ENCODE results near the gene CCDC121.

DNA sequence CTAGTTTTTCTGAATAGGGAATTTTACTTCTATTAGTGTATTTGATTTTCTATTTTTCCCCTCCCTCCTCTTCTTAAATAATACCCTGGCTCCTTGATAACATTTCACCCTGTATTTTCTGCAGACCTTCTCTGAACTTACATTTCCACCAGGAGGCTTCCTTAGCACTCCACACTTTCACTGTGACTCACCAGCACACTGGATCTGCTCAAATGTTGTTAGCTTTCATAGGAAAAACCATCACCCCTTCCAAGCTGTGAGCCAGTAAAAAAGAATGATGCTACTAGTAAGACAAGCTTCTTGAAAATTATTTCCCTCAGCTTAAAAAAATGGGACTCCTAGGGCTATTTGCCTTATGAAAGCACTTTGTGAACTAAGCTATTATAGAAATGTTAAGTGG lies 18.5 kb upstream of the CCDC121 start:
- TF ChIP-seq, protein P1, sequence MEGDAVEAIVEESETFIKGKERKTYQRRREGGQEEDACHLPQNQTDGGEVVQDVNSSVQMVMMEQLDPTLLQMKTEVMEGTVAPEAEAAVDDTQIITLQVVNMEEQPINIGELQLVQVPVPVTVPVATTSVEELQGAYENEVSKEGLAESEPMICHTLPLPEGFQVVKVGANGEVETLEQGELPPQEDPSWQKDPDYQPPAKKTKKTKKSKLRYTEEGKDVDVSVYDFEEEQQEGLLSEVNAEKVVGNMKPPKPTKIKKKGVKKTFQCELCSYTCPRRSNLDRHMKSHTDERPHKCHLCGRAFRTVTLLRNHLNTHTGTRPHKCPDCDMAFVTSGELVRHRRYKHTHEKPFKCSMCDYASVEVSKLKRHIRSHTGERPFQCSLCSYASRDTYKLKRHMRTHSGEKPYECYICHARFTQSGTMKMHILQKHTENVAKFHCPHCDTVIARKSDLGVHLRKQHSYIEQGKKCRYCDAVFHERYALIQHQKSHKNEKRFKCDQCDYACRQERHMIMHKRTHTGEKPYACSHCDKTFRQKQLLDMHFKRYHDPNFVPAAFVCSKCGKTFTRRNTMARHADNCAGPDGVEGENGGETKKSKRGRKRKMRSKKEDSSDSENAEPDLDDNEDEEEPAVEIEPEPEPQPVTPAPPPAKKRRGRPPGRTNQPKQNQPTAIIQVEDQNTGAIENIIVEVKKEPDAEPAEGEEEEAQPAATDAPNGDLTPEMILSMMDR (IDR thresholded peaks at IDR 0.05; ENCODE audit: low read length) = no peak
- no peak for TF ChIP-seq EZH2 (IDR thresholded peaks at IDR 0.05; ENCODE audit: borderline replicate concordance, low read length)

Data from OCI-LY1 (cell line).